Measurements from ENCODE around the gene RBM6.

Gene RBM6

DNA sequence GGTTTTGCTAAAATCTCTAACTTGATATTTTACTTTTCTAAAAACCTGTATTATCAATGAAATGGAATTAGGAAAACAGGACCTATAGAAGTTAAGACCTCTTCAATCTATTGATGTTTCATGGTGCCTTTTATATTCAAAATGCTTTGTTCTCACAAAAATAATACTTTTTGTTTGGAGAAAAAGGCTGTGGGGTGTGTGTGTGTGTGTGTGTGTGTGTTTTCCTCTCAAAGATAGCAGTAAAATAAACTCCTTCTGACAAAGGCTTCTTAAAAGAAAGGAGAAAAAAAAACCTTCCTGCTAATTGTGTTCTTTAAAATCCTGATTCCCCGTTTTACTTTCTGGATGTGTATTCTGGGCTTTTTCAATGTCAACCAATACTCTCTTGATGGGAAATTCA lies 54.5 kb downstream of the RBM6 start:
- no peak overlapping the region for H2BK120ac ChIP-seq (ENCODE audit: insufficient read depth, low read length, poor library complexity)
- no peak overlapping the region for H2BK5ac ChIP-seq (ENCODE audit: low read depth, low read length, poor library complexity)
- H3K27me3 ChIP-seq (ENCODE audit: insufficient read depth, low read length) = no peaks in the 10 kb centered on the region
- no peak overlapping the region for H3K4ac ChIP-seq (ENCODE audit: low read depth, low read length)
- no peak overlapping the region for H4K12ac ChIP-seq (ENCODE audit: low read depth, low read length)
- H3K36me3 ChIP-seq (ENCODE audit: control insufficient read depth in 1 of 2, insufficient read depth in 2 of 2, low read length in 2 of 2) = peaks cover 0 to 6% of the 10 kb centered on the region in 2 experiments
- H3K4me3 ChIP-seq (ENCODE audit: low read depth, low read length) = no peak overlapping the region
- H3K4me1 ChIP-seq (ENCODE audit: control insufficient read depth in 1 of 2, insufficient read depth in 2 of 2, low read length in 2 of 2) = peaks cover 5 to 6% of the 10 kb centered on the region in 2 experiments
- no peak overlapping the region for H2AK5ac ChIP-seq (ENCODE audit: low read length)
- no peak overlapping the region for H3K4me2 ChIP-seq (ENCODE audit: low read length)
- no peak overlapping the region for H4K8ac ChIP-seq (ENCODE audit: low read depth, low read length)
- H3K23ac ChIP-seq (ENCODE audit: low read length) = no peak overlapping the region
- H3K9me3 ChIP-seq (ENCODE audit: insufficient read depth, low read depth, low read length) = no peaks in the 10 kb centered on the region
- no peaks in the 10 kb centered on the region for H3K79me2 ChIP-seq (ENCODE audit: control insufficient read depth, insufficient read depth, low read length, poor library complexity)
- H3K9ac ChIP-seq (ENCODE audit: low read length) = no peak overlapping the region
- no CpG with 5 or more reads among the region's 1 CpG for WGBS (ENCODE audit: extremely low coverage, insufficient coverage, insufficient read length)
- no peak overlapping the region for H4K91ac ChIP-seq (ENCODE audit: low read depth, low read length)
- H3K79me1 ChIP-seq (ENCODE audit: low read length) = no peaks in the 10 kb centered on the region
- no peak overlapping the region for H2BK12ac ChIP-seq (ENCODE audit: low read length)
- H2AFZ ChIP-seq (ENCODE audit: insufficient read depth, low read length, poor library complexity) = no peak overlapping the region
- DNase-seq = no peak
- no peak overlapping the region for H3K27ac ChIP-seq (ENCODE audit: low read depth, low read length)
- no peak overlapping the region for H3K14ac ChIP-seq (ENCODE audit: low read length)
- no peak overlapping the region for H3K18ac ChIP-seq (ENCODE audit: low read length)

- Histone ChIP-seq H3K9ac (ENCODE audit: low read length) (no peak overlapping the region), H4K8ac (ENCODE audit: low read depth, low read length) (no peak overlapping the region), H3K4ac (ENCODE audit: low read depth, low read length) (no peak overlapping the region), H3K9me3 (ENCODE audit: insufficient read depth, low read depth, low read length) (no peaks in the 10 kb centered on the region), H3K27me3 (ENCODE audit: insufficient read depth, low read length) (no peaks in the 10 kb centered on the region), H3K23ac (ENCODE audit: low read length) (no peak overlapping the region), H2BK120ac (ENCODE audit: insufficient read depth, low read length, poor library complexity) (no peak overlapping the region), H3K79me1 (ENCODE audit: low read length) (no peaks in the 10 kb centered on the region), H4K12ac (ENCODE audit: low read depth, low read length) (no peak overlapping the region), H3K36me3 (ENCODE audit: control insufficient read depth in 1 of 2, insufficient read depth in 2 of 2, low read length in 2 of 2) (peaks cover 3% of the 10 kb centered on the region in 2 experiments), H2BK12ac (ENCODE audit: low read length) (no peak overlapping the region), H3K27ac (ENCODE audit: low read depth, low read length) (no peak overlapping the region), H3K79me2 (ENCODE audit: control insufficient read depth, insufficient read depth, low read length, poor library complexity) (no peaks in the 10 kb centered on the region), H3K14ac (ENCODE audit: low read length) (no peak overlapping the region), H2BK5ac (ENCODE audit: low read depth, low read length, poor library complexity) (no peak overlapping the region), H2AFZ (ENCODE audit: insufficient read depth, low read length, poor library complexity) (no peak overlapping the region), H4K91ac (ENCODE audit: low read depth, low read length) (no peak overlapping the region), H3K4me1 (ENCODE audit: control insufficient read depth in 1 of 2, insufficient read depth in 2 of 2, low read length in 2 of 2) (peaks cover 5 to 6% of the 10 kb centered on the region in 2 experiments), H3K4me2 (ENCODE audit: low read length) (no peak overlapping the region), H2AK5ac (ENCODE audit: low read length) (no peak overlapping the region), H3K4me3 (ENCODE audit: low read depth, low read length) (no peak overlapping the region), H3K18ac (ENCODE audit: low read length) (no peak overlapping the region)
- WGBS (ENCODE audit: extremely low coverage, insufficient coverage, insufficient read length) = no CpG with 5 or more reads among the region's 2 CpGs
- no peak for DNase-seq
These were observed 56.1 kb downstream of the RBM6 start for GRCh38 chr3:49996016-49996415.

DNA sequence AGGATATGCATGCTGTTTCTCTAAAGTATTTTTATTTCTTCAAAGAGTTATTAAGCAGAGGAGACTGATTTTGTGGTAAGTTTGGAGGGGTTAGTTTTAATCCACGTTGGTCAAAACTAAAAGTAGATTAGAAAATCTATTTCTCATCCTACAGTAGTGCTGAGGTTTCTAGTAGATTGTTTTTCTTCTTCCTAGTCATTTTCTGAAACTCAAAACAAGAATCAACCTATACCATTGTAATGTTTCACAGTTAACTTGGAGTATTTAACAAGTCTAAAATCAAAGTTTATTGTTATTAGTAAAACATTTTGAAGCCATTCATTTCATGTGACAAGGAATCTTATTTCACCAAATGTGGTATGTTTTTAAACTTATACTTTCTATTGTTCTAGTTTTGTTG lies 57.9 kb downstream of the RBM6 start:
- H3K9me3 ChIP-seq (ENCODE audit: insufficient read depth, low read depth, low read length) = no peaks in the 10 kb centered on the region
- H4K8ac ChIP-seq (ENCODE audit: low read depth, low read length) = no peak overlapping the region
- H2AFZ ChIP-seq (ENCODE audit: insufficient read depth, low read length, poor library complexity) = no peak overlapping the region
- no peak overlapping the region for H2BK5ac ChIP-seq (ENCODE audit: low read depth, low read length, poor library complexity)
- no peak overlapping the region for H2BK12ac ChIP-seq (ENCODE audit: low read length)
- no CpG with 5 or more reads among the region's 1 CpG for WGBS (ENCODE audit: extremely low coverage, insufficient coverage, insufficient read length)
- H4K91ac ChIP-seq (ENCODE audit: low read depth, low read length) = no peak overlapping the region
- H4K12ac ChIP-seq (ENCODE audit: low read depth, low read length) = no peak overlapping the region
- H3K27me3 ChIP-seq (ENCODE audit: insufficient read depth, low read length) = no peaks in the 10 kb centered on the region
- H3K18ac ChIP-seq (ENCODE audit: low read length) = no peak overlapping the region
- H2AK5ac ChIP-seq (ENCODE audit: low read length) = no peak overlapping the region
- H3K27ac ChIP-seq (ENCODE audit: low read depth, low read length) = no peak overlapping the region
- no peak overlapping the region for H3K23ac ChIP-seq (ENCODE audit: low read length)
- DNase-seq = no peak
- no peak overlapping the region for H3K4ac ChIP-seq (ENCODE audit: low read depth, low read length)
- no peaks in the 10 kb centered on the region for H3K79me2 ChIP-seq (ENCODE audit: control insufficient read depth, insufficient read depth, low read length, poor library complexity)
- H3K4me3 ChIP-seq (ENCODE audit: low read depth, low read length) = no peak overlapping the region
- no peak overlapping the region for H3K14ac ChIP-seq (ENCODE audit: low read length)
- peaks cover 5 to 6% of the 10 kb centered on the region in 2 experiments for H3K4me1 ChIP-seq (ENCODE audit: control insufficient read depth in 1 of 2, insufficient read depth in 2 of 2, low read length in 2 of 2)
- H3K36me3 ChIP-seq (ENCODE audit: control insufficient read depth in 1 of 2, insufficient read depth in 2 of 2, low read length in 2 of 2) = peaks cover 4 to 5% of the 10 kb centered on the region in 2 experiments
- H3K79me1 ChIP-seq (ENCODE audit: low read length) = no peaks in the 10 kb centered on the region
- H3K4me2 ChIP-seq (ENCODE audit: low read length) = no peak overlapping the region
- H2BK120ac ChIP-seq (ENCODE audit: insufficient read depth, low read length, poor library complexity) = no peak overlapping the region
- H3K9ac ChIP-seq (ENCODE audit: low read length) = no peak overlapping the region

- H3K4me3 ChIP-seq (ENCODE audit: low read depth, low read length) = no peak overlapping the region
- no peak overlapping the region for H2BK5ac ChIP-seq (ENCODE audit: low read depth, low read length, poor library complexity)
- no peak overlapping the region for H3K9ac ChIP-seq (ENCODE audit: low read length)
- H2AK5ac ChIP-seq (ENCODE audit: low read length) = no peak overlapping the region
- H3K4me2 ChIP-seq (ENCODE audit: low read length) = peak overlapping the region; percentile 32
- no peak overlapping the region for H2BK120ac ChIP-seq (ENCODE audit: insufficient read depth, low read length, poor library complexity)
- no peak overlapping the region for H3K27ac ChIP-seq (ENCODE audit: low read depth, low read length)
- H3K23ac ChIP-seq (ENCODE audit: low read length) = no peak overlapping the region
- no peaks in the 10 kb centered on the region for H3K27me3 ChIP-seq (ENCODE audit: insufficient read depth, low read length)
- peaks cover 5 to 6% of the 10 kb centered on the region in 2 experiments for H3K4me1 ChIP-seq (ENCODE audit: control insufficient read depth in 1 of 2, insufficient read depth in 2 of 2, low read length in 2 of 2)
- no peak overlapping the region for H3K14ac ChIP-seq (ENCODE audit: low read length)
- no CpG with 5 or more reads among the region's 2 CpGs for WGBS (ENCODE audit: extremely low coverage, insufficient coverage, insufficient read length)
- H4K8ac ChIP-seq (ENCODE audit: low read depth, low read length) = no peak overlapping the region
- H3K18ac ChIP-seq (ENCODE audit: low read length) = no peak overlapping the region
- H2AFZ ChIP-seq (ENCODE audit: insufficient read depth, low read length, poor library complexity) = no peak overlapping the region
- H3K36me3 ChIP-seq (ENCODE audit: control insufficient read depth in 1 of 2, insufficient read depth in 2 of 2, low read length in 2 of 2) = peaks cover 4 to 5% of the 10 kb centered on the region in 2 experiments
- H3K9me3 ChIP-seq (ENCODE audit: insufficient read depth, low read depth, low read length) = no peaks in the 10 kb centered on the region
- DNase-seq = no peak
- H4K12ac ChIP-seq (ENCODE audit: low read depth, low read length) = no peak overlapping the region
- no peak overlapping the region for H3K4ac ChIP-seq (ENCODE audit: low read depth, low read length)
- H4K91ac ChIP-seq (ENCODE audit: low read depth, low read length) = no peak overlapping the region
- no peaks in the 10 kb centered on the region for H3K79me2 ChIP-seq (ENCODE audit: control insufficient read depth, insufficient read depth, low read length, poor library complexity)
- H2BK12ac ChIP-seq (ENCODE audit: low read length) = no peak overlapping the region
- H3K79me1 ChIP-seq (ENCODE audit: low read length) = no peaks in the 10 kb centered on the region
These were observed 58.4 kb downstream of the RBM6 start for GRCh38 chr3:49998326-49998725.
